K562 (cell line): ENCODE results near the gene GRXCR2. TPM values are rescaled to one million over a fixed set of nuclear protein-coding genes. Genes with fewer than 3 reads are reported as not detected.

Source experiments
- polyA plus RNA-seq, 8 experiments: library from polyadenylated mRNA; depleted of rRNA in 4 of 8; stranded (reverse) in 5 of 8; unstranded in 3 of 8; fragments of >200 nt; fragmentation: Nextera tagmentation in 2 of 8; fragmentation: Illumina TruSeq in 1 of 8; extraction: Ambion mirVana in 2 of 8; extraction: Trizol in 1 of 8; gene quantifications; 2 replicates each; pipeline versions ENCODE4 v1.2.1 to v1.2.3, GENCODE V29; 2011 to 2014; ENCODE audit warnings: inconsistent platforms in 1 of 8, missing spikeins in 1 of 8
- total RNA-seq, 7 experiments: library from RNA; depleted of rRNA in 6 of 7; stranded (reverse); fragments of >200 nt in 6 of 7; fragmentation: Illumina TruSeq in 2 of 7; extraction: Trizol in 2 of 7; gene quantifications; 2 replicates each; pipeline versions ENCODE4 v1.2.1 to v1.2.3, GENCODE V29; 2011 to 2021; ENCODE audit warnings: low replicate concordance in 1 of 7

GRXCR2 gene
- total and polyA plus RNA-seq, 9 of the 15 experiments (the other 6 are each of a cell fraction or from before 2014, with no cell fraction given), result not detected

Other genes with a start within 250 kb of the GRXCR2 start
- 42.7 and 68.2 TPM in 2 replicates for gene PRELID2, start 37.7 kb downstream of the GRXCR2 start, total RNA-seq (2014; rRNA removed)
- 34.1 and 36.8 TPM in 2 replicates for gene PRELID2, start 37.7 kb downstream of the GRXCR2 start, total RNA-seq (2014; rRNA removed; fragmentation: Illumina TruSeq; extraction: Trizol)
- gene PRELID2, start 37.7 kb downstream of the GRXCR2 start, total RNA-seq (2015; rRNA removed; fragmentation: Illumina TruSeq; extraction: Trizol), result 27.3 and 30.1 TPM in 2 replicates
- gene PRELID2, start 37.7 kb downstream of the GRXCR2 start, total RNA-seq (2021), result 20.1 and 23.7 TPM in 2 replicates
- 23.0 and 28.8 TPM in 2 replicates for gene PRELID2, start 37.7 kb downstream of the GRXCR2 start, polyA plus RNA-seq (2011; rRNA removed)
- gene PRELID2, start 37.7 kb downstream of the GRXCR2 start, polyA plus RNA-seq (2014; fragmentation: Illumina TruSeq; extraction: Trizol), result 21.5 and 23.9 TPM in 2 replicates
- gene PRELID2, start 37.7 kb downstream of the GRXCR2 start, polyA plus RNA-seq (2014; fragmentation: Nextera tagmentation; extraction: Ambion mirVana), result 1 to 10 TPM; 6.4 to 7.8 TPM
- gene PRELID2, start 37.7 kb downstream of the GRXCR2 start, polyA plus RNA-seq (2014; rRNA removed), result 34.7 and 35.0 TPM in 2 replicates
- gene SH3RF2, start 63.6 kb upstream of the GRXCR2 start, total RNA-seq (2014; rRNA removed), result not detected in 2 replicates
- not detected in 2 replicates for gene SH3RF2, start 63.6 kb upstream of the GRXCR2 start, total RNA-seq (2014; rRNA removed; fragmentation: Illumina TruSeq; extraction: Trizol)
- not detected in 2 replicates for gene SH3RF2, start 63.6 kb upstream of the GRXCR2 start, total RNA-seq (2015; rRNA removed; fragmentation: Illumina TruSeq; extraction: Trizol)
- gene SH3RF2, start 63.6 kb upstream of the GRXCR2 start, total RNA-seq (2021), result 0.07 TPM in 1 of 2 replicates, not detected in the other
- gene SH3RF2, start 63.6 kb upstream of the GRXCR2 start, polyA plus RNA-seq (2011; rRNA removed), result not detected in 2 replicates
- not detected in 2 replicates for gene SH3RF2, start 63.6 kb upstream of the GRXCR2 start, polyA plus RNA-seq (2014; fragmentation: Illumina TruSeq; extraction: Trizol)
- not detected for gene SH3RF2, start 63.6 kb upstream of the GRXCR2 start, polyA plus RNA-seq (2014; fragmentation: Nextera tagmentation; extraction: Ambion mirVana)
- gene SH3RF2, start 63.6 kb upstream of the GRXCR2 start, polyA plus RNA-seq (2014; rRNA removed), result 0.05 and 0.50 TPM in 2 replicates
- gene PLAC8L1, start 232.6 kb upstream of the GRXCR2 start, total RNA-seq (2014; rRNA removed), result not detected in 2 replicates
- 0.25 TPM in 1 of 2 replicates, not detected in the other for gene PLAC8L1, start 232.6 kb upstream of the GRXCR2 start, total RNA-seq (2014; rRNA removed; fragmentation: Illumina TruSeq; extraction: Trizol)
- not detected in 2 replicates for gene PLAC8L1, start 232.6 kb upstream of the GRXCR2 start, total RNA-seq (2015; rRNA removed; fragmentation: Illumina TruSeq; extraction: Trizol)
- gene PLAC8L1, start 232.6 kb upstream of the GRXCR2 start, total RNA-seq (2021), result 0.27 TPM in 1 of 2 replicates, not detected in the other
- gene PLAC8L1, start 232.6 kb upstream of the GRXCR2 start, polyA plus RNA-seq (2011; rRNA removed), result 0.36 and 0.76 TPM in 2 replicates
- gene PLAC8L1, start 232.6 kb upstream of the GRXCR2 start, polyA plus RNA-seq (2014; fragmentation: Illumina TruSeq; extraction: Trizol), result 0.43 TPM in 1 of 2 replicates, not detected in the other
- gene PLAC8L1, start 232.6 kb upstream of the GRXCR2 start, polyA plus RNA-seq (2014; fragmentation: Nextera tagmentation; extraction: Ambion mirVana), result under 1 TPM; 0.10 to 0.17 TPM
- gene PLAC8L1, start 232.6 kb upstream of the GRXCR2 start, polyA plus RNA-seq (2014; rRNA removed), result not detected in 2 replicates